T-cell (primary cell): Measurements from ENCODE around the gene C10orf67. TPM values are rescaled to one million over a fixed set of nuclear protein-coding genes. Genes with fewer than 3 reads are reported as not detected.

Experiments used
- ATAC-seq, 4 experiments: fragments of 200-7000 bp in 3 of 4; fragments of 150-1000 bp in 1 of 4; cut with Tn5 transposase; replicated peaks in 1 of 4; 1 replicate in 3 of 4; 2 replicates in 1 of 4; pipeline ENCODE4 v1.10.0; 2021; ENCODE audit warnings: moderate library complexity in 3 of 4, mild to moderate bottlenecking in 2 of 4, moderate number of reproducible peaks in 1 of 4
- CTCF ChIA-PET, 2 donors: fragments of 300-600 bp; sonication (Branson Sonifier 250); formaldehyde crosslinking; loops; one replicate each; lab custom pipeline; 2022; ENCODE audit warnings: antibody characterized with exemption in 2 of 2; lab: Charles Lee
- POLR2A ChIA-PET, 2 donors: fragments of 300-600 bp; sonication (Branson Sonifier 250); formaldehyde crosslinking; loops; one replicate each; lab custom pipeline; 2022; ENCODE audit warnings: antibody characterized with exemption in 2 of 2; lab: Charles Lee
- DNase-seq, 35 experiments: peaks; one replicate each; pipeline versions ENCODE4 v3.0.0 to v3.0.0-alpha.2; 2013 to 2023
- H3K27ac ChIP-seq: one replicate; pipeline ENCODE4 v1.5.1; 2013; ENCODE audit warnings: low read length
- H3K27me3 ChIP-seq, 2 experiments: replicated peaks in 1 of 2; 1 replicate in 1 of 2; 2 replicates in 1 of 2; pipeline versions ENCODE4 v1.6.1 to v1.7.0; 2013; ENCODE audit warnings: low read length in 1 of 2, mixed read lengths in 1 of 2; ENCODE audit not compliant: control insufficient read depth in 2 of 2, insufficient read depth in 2 of 2; ENCODE audit errors: extremely low read depth in 1 of 2
- H3K36me3 ChIP-seq, 2 donors: 1 replicate in 1 of 2; 2 replicates in 1 of 2; pipeline versions ENCODE4 v1.6.1 to v1.7.0; 2013; ENCODE audit warnings: low read length in 1 of 2; ENCODE audit not compliant: control insufficient read depth in 2 of 2, insufficient read depth in 1 of 2; ENCODE audit errors: extremely low read depth in 1 of 2
- H3K4me1 ChIP-seq, 2 experiments: 1 replicate in 1 of 2; 2 replicates in 1 of 2; pipeline versions ENCODE4 v1.6.1 to v1.7.0; 2013; ENCODE audit warnings: low read length in 2 of 2, mixed read lengths in 1 of 2; ENCODE audit not compliant: insufficient read depth in 2 of 2, control insufficient read depth in 1 of 2; ENCODE audit errors: extremely low read depth in 1 of 2
- H3K4me3 ChIP-seq, 2 donors: 1 replicate in 1 of 2; 2 replicates in 1 of 2; pipeline versions ENCODE4 v1.5.1 to v1.7.0; 2013; ENCODE audit warnings: mild to moderate bottlenecking in 2 of 2, low read length in 1 of 2, moderate library complexity in 1 of 2; ENCODE audit not compliant: control insufficient read depth in 1 of 2; ENCODE audit errors: extremely low read depth in 1 of 2
- H3K9me3 ChIP-seq: 2 replicates; pipeline ENCODE4 v1.7.0; 2013
- H3K27ac Mint-ChIP-seq, 2 donors: one replicate each; pipeline ENCODE4 v1.8.0; 2020 to 2021; ENCODE audit warnings: mild to moderate bottlenecking in 2 of 2, mixed read lengths in 2 of 2
- H3K27me3 Mint-ChIP-seq, 2 donors: one replicate each; pipeline ENCODE4 v1.8.0; 2021 to 2022; ENCODE audit warnings: mixed read lengths in 2 of 2
- H3K36me3 Mint-ChIP-seq: one replicate; pipeline ENCODE4 v1.8.0; 2021; ENCODE audit warnings: mixed read lengths
- H3K4me1 Mint-ChIP-seq, 3 donors: one replicate each; pipeline ENCODE4 v1.8.0; 2020 to 2022; ENCODE audit warnings: mixed read lengths in 3 of 3, mild to moderate bottlenecking in 1 of 3
- H3K4me3 Mint-ChIP-seq, 3 donors: one replicate each; pipeline ENCODE4 v1.8.0; 2020 to 2022; ENCODE audit warnings: mild to moderate bottlenecking in 3 of 3, mixed read lengths in 3 of 3, moderate library complexity in 3 of 3
- H3K9me3 Mint-ChIP-seq, 3 donors: one replicate each; pipeline ENCODE4 v1.8.0; 2020 to 2022; ENCODE audit warnings: mixed read lengths in 3 of 3
- WGBS: methylation state at CpG from one replicate; pipeline ENCODE4 v1.1.5; 2013; ENCODE audit warnings: missing lambda C conversion rate; ENCODE audit not compliant: insufficient coverage; 5-methylcytosine and 5-hydroxymethylcytosine counted together
- total RNA-seq, 35 experiments: library from RNA in 6 of 35; stranded (reverse) in 6 of 35; fragments of 120-200 nt in 1 of 35; gene quantifications; one replicate each; pipeline versions ENCODE4 v1.2.1 to v1.2.4 and lab custom pipeline; 2013 to 2026

The C10orf67 gene
- total RNA-seq, 5 donors from 2014 or later (not counting 1 experiment from before 2014, with no cell fraction given) = 0.13 TPM; not detected in 4

DNA sequence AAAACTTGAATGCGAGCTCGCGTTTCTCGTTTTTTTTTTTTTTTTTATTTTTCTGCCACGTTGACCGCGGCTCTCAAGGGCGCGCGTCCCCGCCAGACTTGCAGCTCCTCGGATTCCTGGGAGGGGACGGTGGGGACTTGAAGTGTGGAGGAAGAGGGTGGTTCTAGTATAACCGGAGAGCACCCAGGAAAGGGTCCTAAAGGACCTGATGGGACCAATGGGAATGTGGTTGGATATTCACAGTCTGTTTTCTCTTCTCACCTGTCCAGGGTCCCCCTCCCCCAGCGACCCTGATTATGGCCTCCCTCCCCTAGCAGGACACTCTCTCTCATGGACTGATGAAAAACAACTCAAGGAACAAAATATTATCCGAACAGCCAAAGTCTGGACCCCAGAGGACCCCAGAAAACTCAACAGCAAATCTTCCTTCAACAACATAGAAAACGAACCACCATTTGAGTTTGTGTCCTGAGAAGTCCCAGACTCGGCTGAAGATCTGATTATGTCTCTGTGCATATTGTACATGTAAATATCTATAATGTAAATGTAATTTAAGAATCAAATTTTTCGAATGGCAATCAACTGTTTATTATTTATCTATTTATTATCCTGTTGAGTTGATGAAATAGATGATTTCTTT lies 151.0 kb downstream of the C10orf67 start:
- Mint-ChIP-seq H3K27me3 (peaks cover 55 to 68% of the 10 kb centered on the region in 2 donors), H3K9me3 (no peaks in the 10 kb centered on the region), H3K4me1 (peaks cover 0 to 11% (median 10%) of the 10 kb centered on the region in 3 donors), H3K4me3 (peak overlapping the region in 1 of 3 donors; percentile 5), H3K36me3 (no peaks in the 10 kb centered on the region), H3K27ac (no peak overlapping the region)
- ATAC-seq (no peak), DNase-seq (no peak)
- no peaks in the 10 kb centered on the region for H3K9me3 ChIP-seq
- WGBS = 3% methylated on average over 7 of the region's 19 CpGs
- ChIA-PET POLR2A (no interaction called here), CTCF (no interaction called here)
- no peaks in the 10 kb centered on the region for H3K36me3 ChIP-seq
- H3K27me3 ChIP-seq = peaks cover 18 to 64% of the 10 kb centered on the region in 2 experiments
- H3K4me3 ChIP-seq = no peak overlapping the region
- no peaks in the 10 kb centered on the region for H3K4me1 ChIP-seq
- H3K27ac ChIP-seq = no peak overlapping the region

DNA sequence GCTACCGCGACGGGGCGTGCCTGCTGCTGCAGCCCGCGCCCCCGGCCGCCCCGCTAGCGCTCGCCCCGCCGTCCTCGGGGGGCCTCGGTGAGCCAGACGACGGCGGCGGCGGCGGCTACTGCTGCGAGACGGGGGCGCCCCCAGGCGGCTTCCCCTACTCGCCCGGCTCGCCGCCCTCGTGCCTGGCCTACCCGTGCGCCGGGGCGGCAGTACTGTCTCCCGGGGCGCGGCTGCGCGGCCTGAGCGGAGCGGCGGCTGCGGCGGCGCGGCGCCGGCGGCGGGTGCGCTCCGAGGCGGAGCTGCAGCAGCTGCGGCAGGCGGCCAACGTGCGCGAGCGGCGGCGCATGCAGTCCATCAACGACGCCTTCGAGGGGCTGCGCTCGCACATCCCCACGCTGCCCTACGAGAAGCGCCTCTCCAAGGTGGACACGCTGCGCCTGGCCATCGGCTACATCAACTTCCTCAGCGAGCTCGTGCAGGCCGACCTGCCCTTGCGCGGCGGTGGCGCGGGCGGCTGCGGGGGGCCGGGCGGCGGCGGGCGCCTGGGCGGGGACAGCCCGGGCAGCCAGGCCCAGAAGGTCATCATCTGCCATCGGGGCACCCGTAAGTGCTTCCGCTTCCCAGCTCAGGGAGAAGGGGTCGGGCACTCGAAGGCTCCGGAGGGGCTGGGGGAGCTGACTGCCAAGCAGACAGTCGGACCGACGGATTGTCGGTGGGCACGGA lies 151.7 kb downstream of the C10orf67 start:
- peaks cover 55 to 68% of the 10 kb centered on the region in 2 donors for H3K27me3 Mint-ChIP-seq
- Histone ChIP-seq H3K9me3 (no peaks in the 10 kb centered on the region), H3K27ac (no peak overlapping the region), H3K27me3 (peaks cover 16 to 67% of the 10 kb centered on the region in 2 experiments), H3K36me3 (no peaks in the 10 kb centered on the region), H3K4me1 (no peaks in the 10 kb centered on the region), H3K4me3 (no peak overlapping the region)
- H3K27ac Mint-ChIP-seq = no peak overlapping the region
- ChIA-PET POLR2A (no interaction called here), CTCF (interaction anchor here in 1 of 2 donors (0.7 kb wide), 1 partner anchor 951 kb away, joined by 3 read pairs; no protein-coding TSS in a partner anchor)
- peaks cover 0 to 8% (median 7%) of the 10 kb centered on the region in 3 donors for H3K4me1 Mint-ChIP-seq
- no peaks in the 10 kb centered on the region for H3K36me3 Mint-ChIP-seq
- H3K4me3 Mint-ChIP-seq = no peak overlapping the region
- ATAC-seq = no peak
- 5% methylated on average over 100 of the region's 100 CpGs for WGBS
- no peaks in the 10 kb centered on the region for H3K9me3 Mint-ChIP-seq
- no peak for DNase-seq

DNA sequence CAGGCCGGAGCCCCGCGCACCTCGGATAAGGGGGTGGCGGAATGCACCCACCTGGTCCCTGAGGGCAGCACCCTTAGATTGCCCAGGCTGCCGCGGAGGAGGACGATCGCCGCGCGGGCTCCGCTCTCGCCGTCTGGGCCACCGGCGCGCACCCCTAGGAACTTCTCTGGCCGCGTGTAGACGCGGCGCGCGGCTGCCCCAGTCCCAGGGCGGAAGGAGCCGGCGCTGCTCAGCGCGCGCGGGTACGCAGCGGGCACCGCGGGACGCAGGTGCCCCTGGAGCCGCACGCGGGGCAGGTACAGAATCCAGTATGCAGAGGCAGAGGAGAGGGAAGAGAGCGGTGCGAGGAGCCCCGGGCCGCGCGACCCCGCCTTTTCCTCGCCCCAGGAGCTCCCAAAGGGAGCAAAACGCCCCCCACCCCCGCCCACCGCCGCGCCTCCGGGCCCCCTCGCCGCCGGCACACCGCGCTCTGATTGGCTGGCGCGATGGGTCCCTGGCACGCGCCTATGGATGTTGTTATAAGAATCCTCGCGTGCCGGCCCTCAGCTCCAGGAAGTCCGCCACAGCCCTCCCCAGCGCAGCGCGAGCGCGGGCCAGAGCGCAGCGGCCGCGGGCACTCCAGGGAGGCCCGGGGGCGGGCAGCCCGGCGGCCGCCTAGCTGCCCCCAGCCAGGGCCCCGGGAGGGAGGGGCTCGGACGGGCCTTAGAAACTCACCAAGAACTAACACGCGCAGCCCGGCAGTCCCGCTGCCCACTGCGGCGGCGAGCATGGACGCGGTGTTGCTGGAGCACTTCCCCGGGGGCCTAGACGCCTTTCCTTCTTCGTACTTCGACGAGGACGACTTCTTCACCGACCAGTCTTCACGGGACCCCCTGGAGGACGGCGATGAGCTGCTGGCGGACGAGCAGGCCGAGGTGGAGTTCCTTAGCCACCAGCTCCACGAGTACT lies 152.6 kb downstream of the C10orf67 start, which contains the start of gene PTF1A:
Gene PTF1A, plus strand, starts transcription at position 549 of the 948 bp plus-strand sequence. Its CDS starts 219 bp downstream, at position 768.
- H3K36me3 ChIP-seq = no peaks in the 10 kb centered on the region
- H3K27me3 Mint-ChIP-seq = peaks cover 61 to 67% of the 10 kb centered on the region in 2 donors
- no peaks in the 10 kb centered on the region for H3K4me1 ChIP-seq
- DNase-seq (no peak), ATAC-seq (no peak)
- peaks cover 0 to 8% (median 7%) of the 10 kb centered on the region in 3 donors for H3K4me1 Mint-ChIP-seq
- no peak within 1 kb of the TSS for H3K4me3 ChIP-seq
- no peaks in the 10 kb centered on the region for H3K9me3 Mint-ChIP-seq
- no peaks in the 10 kb centered on the region for H3K36me3 Mint-ChIP-seq
- WGBS = 10% methylated on average over 78 of the region's 107 CpGs
- no peak within 1 kb of the TSS for H3K4me3 Mint-ChIP-seq
- H3K27ac Mint-ChIP-seq = no peak within 1 kb of the TSS
- ChIA-PET POLR2A (no interaction called here), CTCF (interaction anchor here in 1 of 2 donors (0.7 kb wide), 1 partner anchor 952 kb away, joined by 3 read pairs; no protein-coding TSS in a partner anchor)
- no peaks in the 10 kb centered on the region for H3K9me3 ChIP-seq
- no peak within 1 kb of the TSS for H3K27ac ChIP-seq
- peaks cover 13 to 63% of the 10 kb centered on the region in 2 experiments for H3K27me3 ChIP-seq

DNA sequence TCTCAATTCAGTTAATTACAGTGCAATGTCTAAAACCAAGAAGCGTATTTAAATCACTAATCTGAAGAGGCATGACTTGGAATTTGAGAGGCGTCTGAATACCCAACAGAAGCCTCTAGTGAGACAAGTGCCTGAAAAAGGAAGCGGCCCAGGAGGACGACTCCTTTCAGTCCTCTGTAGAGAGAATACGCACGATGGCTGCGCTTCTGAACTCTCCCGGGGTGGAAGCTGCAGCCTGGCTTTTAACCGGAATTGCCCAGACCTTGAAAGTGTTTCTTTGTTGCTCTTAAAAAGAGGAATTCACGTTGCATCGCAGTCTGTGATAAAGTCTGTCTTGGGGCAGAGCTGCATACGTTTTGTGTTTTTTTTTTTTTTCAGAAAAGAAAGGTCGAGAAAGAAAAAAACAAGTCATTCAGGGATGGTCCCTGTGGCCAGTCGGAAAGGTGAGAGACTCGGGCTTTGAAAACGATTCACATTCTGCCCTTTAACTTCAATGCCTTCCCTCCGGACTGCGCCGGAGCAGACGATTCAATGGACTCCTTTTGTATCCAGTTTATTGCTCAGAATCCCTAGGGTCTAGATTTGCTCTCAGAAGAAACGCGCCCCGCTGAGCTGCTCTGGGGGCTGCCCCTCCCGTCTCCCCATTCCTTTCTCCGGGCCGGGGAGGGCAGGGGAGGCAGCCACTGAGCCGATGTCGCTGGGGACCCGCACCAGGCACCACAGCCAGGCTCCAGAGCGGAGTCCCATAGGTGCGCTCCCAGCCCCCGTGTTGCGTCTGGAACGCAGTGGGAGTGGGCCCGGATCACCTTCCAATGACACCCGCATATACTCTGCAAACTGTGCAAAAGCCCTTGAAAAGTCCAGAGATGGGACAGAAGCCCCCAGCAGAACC lies 153.5 kb downstream of the C10orf67 start:
- CTCF ChIA-PET = no interaction called here
- 6% methylated on average over 27 of the region's 36 CpGs for WGBS
- no peaks in the 10 kb centered on the region for H3K36me3 ChIP-seq
- H3K9me3 Mint-ChIP-seq = no peaks in the 10 kb centered on the region
- peaks cover 14 to 57% of the 10 kb centered on the region in 2 experiments for H3K27me3 ChIP-seq
- no peaks in the 10 kb centered on the region for H3K9me3 ChIP-seq
- peaks cover 0 to 8% (median 7%) of the 10 kb centered on the region in 3 donors for H3K4me1 Mint-ChIP-seq
- DNase-seq (no peak), ATAC-seq (no peak)
- no peaks in the 10 kb centered on the region for H3K36me3 Mint-ChIP-seq
- no peak overlapping the region for H3K27ac ChIP-seq
- peaks cover 52 to 64% of the 10 kb centered on the region in 2 donors for H3K27me3 Mint-ChIP-seq
- POLR2A ChIA-PET = no interaction called here
- H3K4me3 Mint-ChIP-seq = no peak overlapping the region
- H3K4me3 ChIP-seq = no peak overlapping the region
- no peak overlapping the region for H3K27ac Mint-ChIP-seq
- H3K4me1 ChIP-seq = no peaks in the 10 kb centered on the region

DNA sequence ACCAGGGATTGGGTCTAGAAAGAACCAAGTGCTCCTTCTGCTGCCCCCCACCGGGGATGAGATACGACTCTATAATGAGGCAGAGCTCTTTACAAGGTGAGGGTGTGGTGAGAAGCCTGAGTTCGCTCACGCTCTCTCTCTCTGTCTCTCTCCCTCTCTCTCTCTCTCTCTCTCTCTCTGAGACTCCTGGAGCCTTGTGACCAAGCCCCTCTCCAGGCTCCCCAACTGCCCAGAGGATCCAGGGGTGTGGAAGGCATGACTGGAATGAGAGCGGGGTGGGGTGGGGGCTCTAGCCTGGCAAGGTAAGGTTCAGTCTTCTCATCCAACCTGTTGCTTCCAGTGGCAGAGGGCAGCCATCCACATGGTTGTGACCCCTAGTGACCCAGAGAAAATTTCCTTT lies 155.6 kb downstream of the C10orf67 start:
- ATAC-seq = no peak
- ChIA-PET CTCF (no interaction called here), POLR2A (no interaction called here)
- Histone ChIP-seq H3K9me3 (no peaks in the 10 kb centered on the region), H3K27me3 (peaks cover 12 to 40% of the 10 kb centered on the region in 2 experiments), H3K27ac (no peak overlapping the region), H3K36me3 (no peaks in the 10 kb centered on the region), H3K4me1 (no peaks in the 10 kb centered on the region), H3K4me3 (no peak overlapping the region)
- no peaks in the 10 kb centered on the region for H3K36me3 Mint-ChIP-seq
- WGBS = no CpG with 5 or more reads among the region's 5 CpGs
- no peaks in the 10 kb centered on the region for H3K9me3 Mint-ChIP-seq
- no peak for DNase-seq
- H3K4me1 Mint-ChIP-seq = peaks cover 0 to 6% (median 4%) of the 10 kb centered on the region in 3 donors
- peaks cover 47 to 49% of the 10 kb centered on the region in 2 donors for H3K27me3 Mint-ChIP-seq
- no peak overlapping the region for H3K27ac Mint-ChIP-seq
- H3K4me3 Mint-ChIP-seq = no peak overlapping the region
